ENCODE results near the gene SHLD1.

Gene SHLD1

GRCh38 chr20:5862703-5863039, 112.5 kb downstream of the SHLD1 start:
- no peak for DNase-seq

GRCh38 chr20:5863040-5863833, 113.0 kb downstream of the SHLD1 start:
- no peak for DNase-seq

GRCh38 chr20:5864428-5864827, 114.2 kb downstream of the SHLD1 start:
- DNase-seq = no peak

DNA sequence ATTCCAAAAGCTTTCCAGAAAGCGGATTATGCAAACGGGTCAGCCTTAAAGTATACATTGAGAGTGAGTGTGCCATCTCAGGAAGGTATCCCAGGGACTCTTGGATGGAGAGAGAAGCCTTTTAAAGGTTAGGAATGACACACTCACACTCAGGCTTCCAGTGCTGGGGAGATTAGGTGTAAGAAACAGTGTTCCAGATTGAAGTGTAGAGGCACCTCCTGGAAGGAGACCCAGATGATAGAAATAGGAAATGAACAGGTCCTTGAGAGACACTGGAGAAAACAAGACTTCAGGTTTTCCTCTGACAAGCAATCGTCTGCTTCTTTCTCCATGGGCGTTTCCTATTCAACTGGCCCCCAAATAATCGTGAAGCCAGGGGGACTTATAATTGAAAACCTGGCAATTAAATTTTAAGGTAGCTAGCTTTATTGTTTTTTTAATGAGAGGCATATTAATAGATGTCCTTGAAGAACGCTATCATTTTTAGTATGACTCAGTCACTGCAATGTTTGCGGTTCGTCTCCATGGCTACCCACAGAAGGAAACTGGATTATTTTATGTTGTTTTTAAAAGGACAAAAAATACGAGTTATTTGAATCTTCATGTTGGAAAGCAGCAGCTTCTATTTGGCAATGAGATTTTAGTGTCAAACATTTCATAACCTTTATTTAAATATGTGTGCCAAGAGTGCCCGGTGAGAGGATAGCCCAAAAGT, 114.8 kb downstream of the SHLD1 start:
- DNase-seq = no peak

DNA sequence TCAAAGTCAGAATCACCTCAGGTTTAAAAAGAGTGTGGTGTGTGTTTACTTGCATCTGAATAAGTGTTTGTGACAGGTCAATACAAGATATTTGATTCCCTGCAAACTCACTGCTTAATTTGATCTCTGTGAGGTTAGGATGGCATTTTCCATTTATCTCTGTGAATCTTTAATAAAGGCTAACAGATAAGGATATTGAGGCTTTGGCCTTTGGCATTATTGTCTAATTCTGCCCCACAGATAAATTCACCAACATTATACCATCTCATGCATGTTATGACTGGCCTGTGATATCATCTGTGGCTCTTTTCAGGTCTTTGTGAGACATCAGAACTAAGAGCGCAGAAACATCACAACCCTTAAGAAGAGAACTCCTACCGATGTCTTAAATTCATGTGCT, 115.4 kb downstream of the SHLD1 start:
- no peak for DNase-seq

GRCh38 chr20:5870568-5870981, 120.4 kb downstream of the SHLD1 start:
- no peak for DNase-seq

DNA sequence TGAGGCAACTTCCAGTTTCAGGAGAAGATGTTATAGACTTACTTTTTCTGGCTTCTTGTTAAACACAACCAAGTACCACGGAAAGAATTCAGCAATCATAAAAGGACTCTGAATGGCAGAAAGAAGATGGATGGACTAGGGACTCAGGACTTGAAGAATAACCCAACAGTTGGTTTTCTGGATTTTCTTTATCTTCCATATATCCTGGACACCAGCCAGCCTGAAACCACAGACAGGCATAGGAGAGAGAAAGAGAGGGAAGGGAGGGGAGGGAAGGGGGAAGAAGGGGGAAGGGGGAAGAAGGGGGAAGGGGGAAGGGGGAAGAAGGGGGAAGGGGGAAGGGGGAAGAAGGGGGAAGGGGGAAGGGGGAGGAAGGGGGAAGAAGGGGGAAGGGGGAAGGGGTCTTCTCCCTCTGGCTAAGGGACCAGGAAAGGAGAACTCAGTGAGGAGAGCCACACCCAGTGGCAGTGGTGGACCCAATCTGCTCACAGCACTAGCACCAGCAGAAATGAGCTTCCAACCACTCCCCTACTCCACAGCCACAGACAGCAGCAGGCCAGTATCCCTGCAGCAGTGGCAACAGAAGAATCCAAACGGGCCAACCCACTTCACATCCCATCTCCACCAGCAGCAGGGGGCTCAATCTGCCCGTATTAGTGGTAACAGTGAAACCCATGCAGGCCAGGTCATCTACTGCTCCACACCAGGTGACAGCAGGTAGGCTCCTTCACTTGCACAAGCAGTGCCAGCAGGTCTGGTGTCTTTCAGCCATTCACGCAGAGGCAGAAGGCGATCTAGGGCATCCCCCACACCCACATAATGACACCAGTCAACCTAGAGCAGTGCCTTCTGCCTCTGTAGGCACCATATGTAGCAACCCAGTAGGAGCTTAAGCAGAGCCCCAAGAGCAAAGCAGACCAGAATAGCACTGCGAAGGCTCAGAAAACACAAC, 121.5 kb downstream of the SHLD1 start:
- DNase-seq = no peak

GRCh38 chr20:5877128-5877527, 126.9 kb downstream of the SHLD1 start:
- DNase-seq = no peak

DNA sequence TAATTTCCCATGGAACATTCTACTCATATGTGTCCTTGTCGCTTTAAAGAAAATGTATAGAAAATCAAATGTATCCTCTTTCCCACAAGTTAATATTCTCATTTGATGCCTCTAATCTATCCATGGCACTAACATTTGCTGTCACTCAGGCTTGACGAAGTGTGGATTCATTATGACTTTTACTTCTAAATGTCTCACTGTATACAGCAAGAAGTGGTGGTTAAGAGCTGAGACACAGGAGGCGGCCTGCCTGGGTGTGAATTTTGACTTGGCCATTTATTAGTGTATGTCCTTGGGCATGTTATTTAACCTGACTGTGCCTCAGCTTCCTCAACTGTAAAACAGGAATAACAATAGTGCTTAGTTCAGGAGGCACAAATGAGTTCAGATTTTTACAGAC, 130.1 kb downstream of the SHLD1 start:
- DNase-seq = no peak

- no peak for DNase-seq
Measured at GRCh38 chr20:5881703-5882102, 131.5 kb downstream of the SHLD1 start.

GRCh38 chr20:5882166-5882565, 132.0 kb downstream of the SHLD1 start:
- DNase-seq = no peak

DNA sequence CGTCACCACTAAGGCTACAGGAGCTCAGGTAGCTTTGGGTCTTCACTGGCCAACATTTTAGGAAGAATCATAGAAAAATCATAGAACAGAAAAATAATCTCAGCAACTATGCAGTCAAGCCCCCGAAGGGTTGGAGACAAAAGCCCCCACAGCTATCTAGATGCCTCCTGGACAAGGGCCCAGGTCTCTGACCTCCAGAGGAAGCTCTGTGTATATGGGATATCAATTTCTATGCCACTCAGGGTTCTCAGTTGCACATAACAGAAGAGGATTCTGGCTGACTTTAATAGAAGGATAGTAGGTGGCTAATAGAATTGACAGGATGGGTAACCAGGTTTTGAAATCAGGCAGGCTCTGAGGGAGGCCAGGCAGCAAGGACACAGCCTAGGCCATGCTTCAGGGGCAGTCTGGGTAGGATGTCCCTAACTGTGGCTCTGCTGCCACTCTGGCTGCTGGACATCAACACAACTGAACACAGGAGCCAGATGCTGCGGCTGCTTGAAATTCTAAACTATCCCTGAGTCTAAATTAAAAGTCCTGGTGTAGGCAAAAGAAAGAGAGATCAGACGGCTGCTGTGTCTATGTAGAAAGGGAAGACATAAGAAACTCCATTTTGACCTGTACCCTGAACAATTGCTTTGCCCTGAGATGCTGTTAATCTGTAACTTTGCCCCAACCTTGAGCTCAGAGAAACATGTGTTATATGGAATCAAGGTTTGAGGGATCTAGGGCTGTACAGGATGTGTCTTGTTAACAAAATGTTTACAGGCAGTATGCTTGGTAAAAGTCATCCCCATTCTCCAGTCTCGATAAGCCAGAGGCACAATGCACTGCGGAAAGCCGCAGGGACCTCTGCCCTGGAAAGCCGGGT, 134.5 kb downstream of the SHLD1 start:
- DNase-seq = no peak

- DNase-seq = no peak
Measured at GRCh38 chr20:5885866-5886265, 135.7 kb downstream of the SHLD1 start.

DNA sequence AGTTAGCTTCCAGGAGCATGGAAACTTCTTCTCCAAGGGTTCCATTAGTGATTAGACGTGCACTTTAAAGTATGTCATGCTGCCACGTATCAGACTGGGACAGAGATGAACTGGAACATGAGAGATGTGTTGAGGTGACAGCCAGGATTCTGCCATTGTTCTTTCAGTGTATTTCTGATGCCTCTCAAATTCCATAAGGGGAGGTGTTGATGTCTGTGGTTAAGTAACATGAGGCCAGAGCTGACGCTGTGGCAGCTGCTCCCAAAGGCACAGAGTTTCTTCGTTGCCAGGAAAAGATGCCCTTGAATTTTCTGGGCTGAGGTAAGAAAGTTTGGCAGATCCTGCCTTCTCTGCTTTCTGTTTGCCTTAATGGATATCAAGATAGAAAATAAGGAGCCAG, 136.6 kb downstream of the SHLD1 start:
- DNase-seq = no peak

GRCh38 chr20:5887386-5887785, 137.2 kb downstream of the SHLD1 start:
- no peak for DNase-seq

- no peak for DNase-seq
Measured at GRCh38 chr20:5888041-5888440, 137.8 kb downstream of the SHLD1 start.

- no peak for DNase-seq
Measured at GRCh38 chr20:5890773-5891441, 140.7 kb downstream of the SHLD1 start.

DNA sequence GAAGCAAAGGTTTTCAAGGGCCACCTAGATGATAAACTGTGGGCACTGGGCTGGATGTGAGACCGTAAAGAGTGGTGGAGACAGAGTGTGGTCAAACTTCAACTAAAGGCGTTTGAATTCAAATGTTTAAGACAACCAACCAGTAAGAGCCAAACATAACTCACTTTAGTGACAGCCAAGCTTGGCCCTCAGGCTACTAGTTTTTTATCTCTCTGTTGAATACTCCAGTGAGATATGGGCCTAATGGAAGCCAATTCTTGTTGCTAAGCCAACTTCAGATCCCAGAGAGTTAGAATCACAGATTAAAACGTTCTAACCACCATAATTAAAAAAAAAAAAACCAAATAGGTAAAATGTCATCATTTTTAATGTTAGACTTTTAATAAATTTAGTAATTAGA, 142.9 kb downstream of the SHLD1 start:
- no peak for DNase-seq

- DNase-seq = no peak
Measured at GRCh38 chr20:5893621-5894020, 143.4 kb downstream of the SHLD1 start.

- DNase-seq = no peak
Measured at GRCh38 chr20:5895626-5896025, 145.4 kb downstream of the SHLD1 start.

GRCh38 chr20:5899444-5899843, 149.2 kb downstream of the SHLD1 start:
- DNase-seq = no peak

- no peak for DNase-seq
Measured at GRCh38 chr20:5900908-5901307, 150.7 kb downstream of the SHLD1 start.

Measured in NCI-H187 treated with DMSO at 0.1 percent for 48 hours (cell line).